HG03280 (cell line): ENCODE results near the gene HSD11B1.

ENCODE experiments used
- ATAC-seq: cut with Tn5 transposase; IDR thresholded peaks from one replicate; pipeline ENCODE4 v1.9.1; 2021; ENCODE audit warnings: mild to moderate bottlenecking, moderate library complexity; ENCODE audit not compliant: unreplicated experiment

The HSD11B1 gene

DNA sequence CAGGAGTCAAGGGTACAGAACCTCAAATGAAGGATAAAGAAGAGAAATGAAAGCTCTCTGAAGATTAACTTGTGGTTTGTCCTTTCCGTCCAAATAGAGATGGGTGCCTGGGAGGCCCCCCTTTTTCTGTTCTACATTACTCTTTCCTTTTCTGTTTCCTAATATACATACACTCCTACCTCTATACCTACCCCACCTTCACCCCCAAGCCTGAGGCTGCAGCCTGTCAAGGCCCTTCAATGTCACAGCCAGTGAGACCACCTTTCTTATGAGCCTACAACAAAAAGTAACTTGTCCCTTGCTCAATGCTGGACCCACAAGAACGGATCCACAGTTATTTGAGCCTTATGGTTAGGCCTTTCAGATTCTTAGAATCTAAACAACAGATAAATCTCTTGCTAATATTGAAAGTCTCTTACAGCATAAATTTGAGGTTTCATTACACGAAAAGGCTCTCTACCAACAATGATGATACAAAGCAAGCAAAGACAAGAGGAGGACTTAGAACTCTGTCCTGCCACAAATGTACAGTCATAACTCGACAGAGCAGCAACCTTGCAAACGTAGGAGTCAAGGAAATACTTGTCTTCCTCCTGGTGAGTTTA is 47.1 kb downstream of the HSD11B1 start:
- ATAC-seq = peak; percentile 34

GRCh38 chr1:209752890-209753289 is 48.2 kb downstream of the HSD11B1 start:
- ATAC-seq = no peak

DNA sequence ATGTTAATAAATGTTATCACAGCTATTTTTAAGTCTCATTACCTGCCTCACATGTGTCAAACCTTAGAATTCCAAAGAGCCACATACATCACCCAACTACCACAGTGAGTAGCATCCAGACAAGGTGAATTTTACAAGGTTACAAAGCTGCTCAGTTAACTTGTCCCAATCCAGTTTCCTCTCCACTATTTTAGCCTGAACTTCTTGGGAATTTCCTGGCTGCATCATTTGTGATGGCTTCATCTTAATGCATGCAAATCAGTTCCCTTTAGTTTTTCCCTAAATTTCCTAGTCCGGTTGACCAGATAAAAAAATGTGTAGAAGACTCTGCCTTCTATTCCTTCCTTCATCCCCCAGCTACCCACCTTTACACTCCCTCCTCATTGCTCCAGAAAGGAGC is 50.6 kb downstream of the HSD11B1 start:
- ATAC-seq = no peak

DNA sequence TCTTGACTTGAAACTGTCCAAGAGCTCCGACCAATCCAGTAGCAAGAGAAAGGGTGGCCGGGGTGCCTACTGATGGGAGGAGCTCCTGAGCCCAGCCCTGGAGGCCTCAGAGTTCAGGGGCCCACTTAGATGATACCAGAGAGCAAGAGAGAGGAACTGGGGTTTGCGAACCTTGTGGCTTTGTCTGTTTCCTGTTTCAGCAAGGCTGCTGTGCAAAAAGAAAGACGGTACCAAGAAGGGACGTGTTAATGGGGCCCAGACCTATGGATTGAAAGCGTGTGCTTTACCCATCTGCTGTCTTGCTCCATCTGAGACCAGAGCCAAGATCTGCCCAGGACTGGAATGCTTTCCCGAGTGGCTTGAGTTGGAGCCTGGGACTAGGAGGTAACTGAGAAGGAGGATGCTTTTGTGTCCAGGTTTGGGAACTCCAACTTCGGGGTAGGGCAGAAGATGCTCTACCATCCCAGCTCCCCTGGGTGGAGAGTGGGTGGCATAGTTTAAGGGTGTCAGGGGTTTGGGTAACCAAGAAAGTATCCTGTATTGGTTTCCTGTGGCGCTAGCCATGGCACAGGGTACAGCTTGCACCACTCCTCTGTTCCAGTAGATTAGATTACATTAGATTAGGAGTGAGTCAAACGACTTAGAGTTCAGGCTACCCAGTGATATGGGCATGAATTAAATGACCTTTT is 51.4 kb downstream of the HSD11B1 start, which contains the start of gene TRAF3IP3:
Gene TRAF3IP3, plus strand, starts transcription at position 128 of the 689 bp plus-strand sequence. CDS start 3,987 bp downstream, outside the sequence.
- ATAC-seq = peak; percentile 80

DNA sequence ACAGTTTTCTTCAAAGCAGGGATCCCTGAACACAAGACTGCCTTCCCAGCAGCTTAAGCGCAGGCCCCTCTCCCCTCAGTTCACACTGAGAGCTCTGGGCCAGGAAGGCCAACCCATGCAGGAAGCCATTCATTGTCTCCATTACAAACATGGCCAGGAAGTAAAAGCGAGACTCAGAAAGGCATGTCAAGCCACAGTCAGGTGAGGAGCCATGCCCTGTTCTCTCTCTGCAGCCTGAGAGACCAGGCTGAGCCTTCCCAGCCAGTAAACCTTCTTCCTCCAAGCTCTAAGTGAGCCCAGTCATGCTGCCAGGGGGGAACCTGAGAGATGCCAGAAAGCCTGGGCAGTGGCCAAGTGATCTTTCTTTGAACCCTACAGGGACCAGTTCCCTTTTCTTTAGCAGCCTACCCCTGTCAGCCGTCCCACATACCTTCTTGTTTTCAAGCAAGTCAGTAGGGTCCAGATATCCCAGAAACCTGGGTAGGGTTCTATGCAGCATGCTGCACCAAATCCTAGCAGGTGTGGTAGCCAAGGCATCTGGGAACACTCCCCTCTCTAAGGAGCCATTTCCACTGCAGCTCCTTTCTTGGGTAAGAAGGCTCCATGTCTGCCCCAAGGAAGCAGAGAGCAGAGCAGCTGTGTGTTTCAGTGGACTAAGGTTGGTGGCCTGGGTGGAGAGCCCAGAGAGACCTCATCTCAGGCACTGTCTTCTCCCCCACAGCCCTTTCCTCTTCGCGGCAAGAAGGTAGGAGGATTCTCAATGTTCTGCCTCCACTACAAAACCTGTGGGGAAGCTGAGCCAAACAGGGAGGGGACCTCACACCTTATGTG is 52.2 kb downstream of the HSD11B1 start:
- ATAC-seq = peak; percentile 28

DNA sequence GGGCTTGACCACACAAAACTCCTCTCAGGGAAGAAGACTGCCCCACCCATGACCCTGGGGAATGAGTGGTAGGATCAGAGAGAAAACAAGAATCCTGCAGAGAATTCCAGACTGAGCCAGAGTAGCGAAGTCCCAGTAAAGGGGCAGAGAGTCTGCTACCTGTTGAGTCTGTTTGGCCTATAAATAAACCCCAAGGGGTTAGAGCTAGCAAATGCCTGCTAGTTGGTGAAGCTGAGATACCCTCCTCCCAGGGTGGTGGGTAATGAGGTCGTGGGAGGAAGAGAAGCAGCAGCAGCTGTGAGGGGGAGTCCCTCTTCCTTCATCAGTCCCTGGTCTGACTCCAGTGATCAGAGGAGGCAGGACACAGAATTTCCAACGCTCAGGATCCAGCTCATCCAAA is 53.8 kb downstream of the HSD11B1 start:
- no peak for ATAC-seq

DNA sequence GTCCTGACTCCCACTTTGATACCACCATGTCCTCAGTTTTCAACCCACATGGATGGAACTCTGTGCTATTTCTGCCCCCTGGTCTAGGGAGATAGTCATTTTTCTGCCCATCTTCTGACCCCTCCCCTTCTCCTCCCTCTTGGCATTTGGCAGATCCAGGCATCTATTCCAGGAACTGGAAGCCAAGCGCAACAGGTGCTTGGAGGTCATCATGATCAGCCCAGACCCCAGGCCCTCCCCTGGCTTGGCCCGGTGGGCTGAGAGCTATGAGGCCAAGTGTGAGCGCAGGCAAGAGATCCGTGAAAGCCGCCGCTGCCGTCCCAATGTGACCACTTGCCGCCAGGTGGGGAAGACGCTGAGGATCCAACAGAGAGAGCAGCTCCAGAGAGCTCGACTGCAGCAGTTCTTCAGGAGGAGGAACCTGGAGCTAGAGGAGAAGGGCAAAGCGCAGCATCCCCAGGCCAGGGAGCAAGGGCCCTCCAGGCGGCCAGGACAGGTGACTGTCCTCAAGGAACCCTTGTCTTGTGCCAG is 55.2 kb downstream of the HSD11B1 start:
- no peak for ATAC-seq

DNA sequence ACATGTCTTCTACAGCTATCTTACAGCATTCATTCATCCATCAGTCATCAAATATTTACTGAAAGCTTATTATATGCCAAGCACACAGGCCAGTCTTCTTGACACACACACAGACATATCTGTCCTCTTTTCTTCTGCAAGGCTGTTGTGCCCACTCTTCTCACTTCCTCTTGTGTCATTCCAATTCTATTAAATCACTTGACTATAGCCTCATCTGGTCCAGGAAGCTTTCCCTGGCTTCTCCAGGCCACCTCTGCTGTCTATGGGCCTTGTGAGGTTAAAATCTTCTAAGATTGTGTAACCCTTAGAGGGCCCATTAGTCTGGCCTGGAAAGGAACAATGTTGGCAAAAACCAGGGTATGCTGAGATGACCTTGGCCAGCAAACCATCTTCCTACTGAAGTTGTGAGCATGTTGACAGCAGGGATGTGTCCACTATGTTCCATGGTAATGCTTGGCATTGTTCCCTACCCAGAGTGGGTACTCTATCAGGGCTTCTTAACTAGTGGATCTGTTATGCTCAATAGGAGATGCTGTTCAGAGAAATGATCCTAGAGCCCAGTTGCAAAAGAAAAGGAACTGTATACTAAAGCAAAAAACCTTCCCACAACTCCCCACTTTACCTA is 56.5 kb downstream of the HSD11B1 start:
- no peak for ATAC-seq

DNA sequence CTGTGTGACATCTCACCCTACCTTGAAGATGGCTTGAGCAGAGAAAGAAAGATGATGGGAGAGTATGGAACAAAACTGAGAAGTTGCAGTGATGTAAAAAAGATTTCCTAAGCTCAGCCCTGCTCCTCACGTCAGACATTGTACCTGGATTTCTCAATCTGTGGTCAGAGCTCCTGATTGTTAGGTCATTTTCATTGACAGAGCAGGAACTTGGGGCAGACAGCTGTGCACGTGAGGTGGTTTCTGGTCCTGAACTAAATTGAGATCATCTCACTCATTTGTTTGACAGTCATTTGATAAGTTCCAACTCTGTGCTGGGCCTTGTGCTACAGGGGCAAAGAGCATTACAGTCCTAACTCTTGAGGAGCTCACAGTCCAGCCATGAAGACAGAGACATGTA is 61.4 kb downstream of the HSD11B1 start:
- no peak for ATAC-seq

DNA sequence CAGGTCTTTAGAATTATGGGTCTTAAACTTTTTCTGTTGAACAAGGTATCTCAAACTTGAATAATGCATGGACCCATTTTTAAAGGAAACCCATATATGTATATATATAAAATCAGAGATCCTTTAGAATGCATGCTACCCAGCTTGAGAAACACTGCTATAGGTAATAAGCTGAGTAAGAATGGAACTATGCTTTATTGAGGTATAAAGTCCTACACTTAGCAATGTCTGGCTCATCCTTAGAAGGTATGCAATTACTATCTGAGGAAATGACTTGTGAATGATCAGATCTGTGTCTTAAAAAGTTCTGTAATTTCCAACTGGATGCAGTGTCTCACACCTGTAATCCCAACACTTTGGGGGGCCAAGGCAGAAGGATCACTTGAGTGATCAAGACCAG is 62.5 kb downstream of the HSD11B1 start:
- no peak for ATAC-seq

DNA sequence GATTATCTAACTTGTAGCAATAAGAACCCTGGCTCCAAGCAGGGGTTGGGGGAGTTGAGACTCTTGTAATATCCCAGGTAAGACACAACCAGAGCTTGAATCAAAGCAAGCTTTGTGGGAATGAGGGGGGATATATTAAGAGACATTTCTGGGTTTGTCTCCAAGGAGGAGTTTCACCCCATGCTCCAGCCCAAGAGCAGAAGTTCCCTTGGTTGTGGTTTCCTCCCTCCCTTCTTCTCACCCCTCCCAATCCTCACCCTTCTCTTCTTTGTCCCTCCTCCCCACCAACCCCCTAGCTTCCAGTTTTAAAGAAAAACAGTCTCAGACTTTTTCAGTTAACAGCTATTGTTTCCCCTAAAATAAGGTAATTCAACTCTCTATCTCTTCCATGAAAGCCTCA is 63.1 kb downstream of the HSD11B1 start:
- no peak for ATAC-seq

DNA sequence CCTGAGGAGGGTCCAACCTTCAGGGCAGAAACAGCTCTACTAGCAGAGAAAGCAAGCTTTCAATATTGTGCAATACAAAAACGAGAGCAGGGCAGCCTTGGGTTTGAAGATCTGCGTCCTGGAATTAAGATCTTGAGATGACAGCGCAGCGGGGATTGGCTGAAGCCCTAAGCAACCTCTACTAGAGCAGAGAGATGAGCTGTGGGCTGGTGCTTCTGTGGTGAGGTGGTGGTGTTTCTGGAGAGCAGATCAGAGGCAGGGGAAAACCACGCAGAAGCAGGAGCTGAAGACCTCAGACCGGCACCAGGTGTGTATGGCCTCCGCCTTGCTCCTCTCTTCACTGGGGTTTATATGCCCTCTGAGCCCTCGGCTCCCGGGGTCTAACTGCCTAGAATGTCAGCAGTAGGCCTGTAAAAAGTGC is 63.7 kb downstream of the HSD11B1 start:
- peak; percentile 82 for ATAC-seq

- ATAC-seq = peak; percentile 62
These were observed 64.7 kb downstream of the HSD11B1 start for GRCh38 chr1:209769171-209769904.

GRCh38 chr1:209769971-209770370 is 65.3 kb downstream of the HSD11B1 start:
- ATAC-seq = no peak

DNA sequence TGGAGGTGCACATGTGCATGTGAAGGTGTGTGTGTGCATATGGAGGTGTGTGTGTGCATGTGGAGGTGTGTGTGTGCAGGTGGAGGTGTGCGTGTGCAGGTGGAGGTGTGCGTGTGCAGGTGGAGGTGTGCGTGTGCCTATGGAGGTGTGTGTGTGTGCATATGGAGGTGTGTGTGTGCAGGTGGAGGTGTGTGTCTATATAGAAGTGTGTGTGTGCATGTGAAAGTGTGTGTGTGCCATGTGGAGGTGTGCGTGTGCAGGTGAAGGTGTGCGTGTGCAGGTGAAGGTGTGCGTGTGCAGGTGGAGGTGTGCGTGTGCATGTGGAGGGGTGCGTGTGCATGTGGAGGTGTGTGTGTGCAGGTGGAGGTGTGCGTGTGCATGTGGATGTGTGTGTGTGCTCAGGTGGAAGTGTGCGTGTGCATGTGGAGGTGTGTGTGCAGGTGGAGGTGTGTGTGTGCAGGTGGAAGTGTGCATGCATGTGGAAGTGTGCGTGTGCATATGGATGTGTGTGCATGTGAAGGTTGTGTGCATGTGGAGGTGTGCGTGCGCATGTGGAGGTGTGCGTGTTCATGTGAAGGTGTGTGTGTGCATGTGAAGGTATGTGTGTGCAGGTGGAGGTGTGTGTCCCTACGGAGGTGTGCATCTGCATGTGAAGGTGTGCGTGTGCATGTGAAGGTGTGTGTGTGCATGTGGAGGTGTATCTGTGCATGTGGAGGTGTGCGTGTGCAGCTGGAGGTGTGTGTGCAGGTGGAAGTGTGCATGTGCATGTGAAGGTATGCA is 66.2 kb downstream of the HSD11B1 start:
- no peak for ATAC-seq

DNA sequence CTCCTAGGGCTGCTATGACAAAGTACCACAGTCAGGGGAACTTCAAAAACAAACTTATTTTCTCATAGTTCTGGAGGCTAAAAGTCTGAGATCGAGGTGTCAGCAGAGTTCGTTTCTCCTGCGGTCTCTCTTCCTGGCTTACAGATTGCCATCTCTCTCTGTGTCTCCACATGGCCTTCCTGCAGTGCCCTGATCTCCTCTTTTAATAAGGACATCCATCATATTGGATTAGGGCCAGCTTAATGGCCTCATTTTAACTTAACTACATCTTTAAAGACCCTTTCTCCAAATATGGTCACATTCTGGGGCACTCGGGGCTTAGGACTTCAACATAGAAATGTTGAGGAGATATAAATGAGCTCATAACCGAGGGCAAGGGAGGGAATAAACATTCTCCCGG is 67.5 kb downstream of the HSD11B1 start:
- ATAC-seq = no peak

GRCh38 chr1:209774592-209774991 is 69.9 kb downstream of the HSD11B1 start:
- peak; percentile 54 for ATAC-seq

- ATAC-seq = no peak
These were observed 71.0 kb downstream of the HSD11B1 start for GRCh38 chr1:209775678-209776077.

DNA sequence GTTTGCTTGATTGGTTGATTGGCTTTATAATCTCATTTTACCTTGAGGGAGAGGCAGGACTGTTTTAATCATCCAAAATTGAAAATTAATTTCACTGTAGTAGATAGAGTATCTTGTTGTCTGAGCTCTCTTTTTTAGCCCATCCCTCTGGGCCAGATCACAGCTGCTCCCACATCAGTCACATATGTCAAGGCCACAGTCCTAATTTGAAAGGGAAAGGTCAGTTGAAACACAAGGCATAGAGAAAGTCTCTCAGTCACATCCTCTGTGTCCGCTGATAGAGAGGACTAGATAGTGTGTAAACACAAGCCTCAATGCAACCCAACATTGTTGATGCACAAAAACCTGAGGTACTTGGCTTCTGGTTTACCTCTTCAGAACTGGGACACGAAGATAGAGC is 72.9 kb downstream of the HSD11B1 start:
- ATAC-seq = no peak

GRCh38 chr1:209778102-209778501 is 73.5 kb downstream of the HSD11B1 start:
- no peak for ATAC-seq
